ENCODE data around the gene IFT22.
"Not testable (repeated sequence)": the region's sequence is repeated elsewhere in the genome, so short reads cannot be mapped to it uniquely, and the experiment has no call there.

Gene IFT22

DNA sequence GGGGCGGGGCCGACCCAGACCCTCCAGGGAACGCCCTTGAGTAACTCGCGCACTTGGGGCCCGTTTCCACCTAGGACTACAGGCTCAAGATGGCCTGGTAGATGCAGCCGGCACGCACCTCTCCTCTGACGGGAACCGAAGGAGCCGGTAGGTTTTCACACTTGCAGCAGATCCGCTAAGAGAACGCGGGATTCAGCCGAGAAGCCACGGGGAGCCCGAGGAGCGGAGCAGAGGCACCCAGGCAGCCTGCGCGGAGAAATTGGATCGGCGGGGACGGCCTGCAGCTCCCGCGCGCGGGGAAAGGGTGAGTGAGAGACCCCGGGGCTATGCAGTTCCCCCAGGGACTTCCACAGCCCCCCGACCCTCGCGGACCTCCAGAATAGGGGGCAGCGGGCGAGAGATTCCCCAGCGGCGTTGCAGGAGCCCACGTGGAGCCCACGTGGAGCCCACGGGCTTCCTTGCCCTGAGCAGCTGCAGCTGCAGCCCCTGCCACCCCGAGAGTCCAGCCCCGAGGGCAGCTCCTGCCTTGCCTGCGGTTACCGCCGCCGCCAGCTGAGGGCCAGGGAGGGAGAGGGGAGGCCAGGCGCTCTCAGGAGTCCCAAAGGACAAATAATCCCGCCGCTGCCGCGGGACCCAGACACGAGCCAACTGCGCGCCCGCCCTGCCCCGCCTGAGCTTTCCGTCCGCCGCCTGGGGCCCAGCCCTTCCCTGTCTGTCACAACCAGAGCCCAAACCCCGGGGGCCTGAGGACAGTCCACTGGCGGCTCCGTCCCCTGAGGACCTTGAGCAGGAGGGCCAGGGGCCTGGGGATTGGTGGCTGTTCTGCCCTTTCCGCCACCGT is 13.1 kb downstream of the IFT22 start:
- peak; percentile 20 for DNase-seq (ENCODE audit: low read depth)

DNA sequence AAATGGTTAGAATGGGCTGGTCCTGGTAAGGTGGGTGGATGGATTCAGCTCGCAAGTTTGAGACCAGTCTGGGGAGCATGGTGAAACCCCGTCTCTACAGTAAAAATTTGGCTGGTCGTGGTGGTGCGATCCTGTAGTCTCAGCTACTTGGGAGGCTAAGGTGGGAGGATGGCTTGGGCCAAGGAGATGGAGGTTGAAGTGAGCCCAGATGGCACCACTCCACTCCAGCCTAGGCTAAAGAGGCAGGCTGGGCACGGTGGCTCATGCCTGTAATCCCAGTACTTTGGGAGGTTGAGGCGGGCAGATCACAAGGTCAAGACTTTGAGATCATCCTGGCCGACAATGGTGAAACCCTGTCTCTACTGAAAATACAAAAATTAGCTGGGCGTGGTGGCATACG is 15.3 kb downstream of the IFT22 start:
- no peak for DNase-seq (ENCODE audit: low read depth)

DNA sequence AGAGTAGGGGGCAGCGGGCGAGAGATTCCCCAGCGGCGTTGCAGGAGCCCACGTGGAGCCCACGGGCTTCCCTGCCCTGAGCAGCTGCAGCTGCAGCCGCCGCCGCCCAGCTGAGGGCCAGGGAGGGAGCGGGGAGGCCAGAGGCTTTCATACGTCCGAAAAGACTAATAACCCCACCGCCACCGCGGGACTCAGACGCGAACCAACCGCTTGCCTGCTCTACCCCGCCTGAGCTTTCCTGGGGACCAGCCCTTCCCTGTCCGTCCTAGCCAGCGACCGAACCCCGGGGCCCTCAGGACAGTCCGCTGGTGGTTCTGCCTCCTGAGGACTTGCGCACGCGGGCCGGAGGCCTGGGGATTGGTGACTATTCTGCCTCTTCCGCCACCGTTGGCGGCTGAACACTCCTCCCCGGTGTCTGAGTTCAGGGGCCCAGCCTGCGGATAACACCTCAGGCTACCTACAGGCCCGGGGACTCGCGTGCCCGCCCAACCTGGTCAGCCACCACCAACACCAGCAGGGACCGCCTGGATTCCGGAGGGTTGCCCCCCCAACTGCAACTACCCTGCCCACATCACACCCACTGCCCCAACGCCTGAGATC is 18.4 kb downstream of the IFT22 start:
- no peak for DNase-seq (ENCODE audit: low read depth)

DNA sequence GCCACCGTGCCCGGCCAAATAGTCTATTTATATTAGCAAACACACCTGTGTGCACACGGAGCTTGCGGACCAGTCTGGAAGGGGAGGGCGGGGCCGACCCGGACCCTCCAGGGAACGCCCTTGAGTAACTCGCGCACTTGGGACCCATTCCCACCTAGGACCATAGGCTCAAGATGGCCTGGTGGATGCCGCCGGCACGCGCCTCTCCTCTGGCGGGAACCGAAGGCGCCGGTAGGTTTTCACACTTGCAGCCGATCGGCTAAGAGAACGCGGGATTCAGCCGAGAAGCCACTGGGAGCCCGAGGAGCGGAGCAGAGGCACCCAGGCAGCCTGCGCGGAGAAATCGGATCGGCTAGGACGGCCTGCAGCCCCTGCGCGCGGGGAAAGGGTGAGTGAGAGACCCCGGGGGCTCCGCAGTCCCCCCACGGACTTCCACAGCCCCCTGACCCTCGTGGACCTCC is 18.9 kb downstream of the IFT22 start:
- no peak for DNase-seq (ENCODE audit: low read depth)

DNA sequence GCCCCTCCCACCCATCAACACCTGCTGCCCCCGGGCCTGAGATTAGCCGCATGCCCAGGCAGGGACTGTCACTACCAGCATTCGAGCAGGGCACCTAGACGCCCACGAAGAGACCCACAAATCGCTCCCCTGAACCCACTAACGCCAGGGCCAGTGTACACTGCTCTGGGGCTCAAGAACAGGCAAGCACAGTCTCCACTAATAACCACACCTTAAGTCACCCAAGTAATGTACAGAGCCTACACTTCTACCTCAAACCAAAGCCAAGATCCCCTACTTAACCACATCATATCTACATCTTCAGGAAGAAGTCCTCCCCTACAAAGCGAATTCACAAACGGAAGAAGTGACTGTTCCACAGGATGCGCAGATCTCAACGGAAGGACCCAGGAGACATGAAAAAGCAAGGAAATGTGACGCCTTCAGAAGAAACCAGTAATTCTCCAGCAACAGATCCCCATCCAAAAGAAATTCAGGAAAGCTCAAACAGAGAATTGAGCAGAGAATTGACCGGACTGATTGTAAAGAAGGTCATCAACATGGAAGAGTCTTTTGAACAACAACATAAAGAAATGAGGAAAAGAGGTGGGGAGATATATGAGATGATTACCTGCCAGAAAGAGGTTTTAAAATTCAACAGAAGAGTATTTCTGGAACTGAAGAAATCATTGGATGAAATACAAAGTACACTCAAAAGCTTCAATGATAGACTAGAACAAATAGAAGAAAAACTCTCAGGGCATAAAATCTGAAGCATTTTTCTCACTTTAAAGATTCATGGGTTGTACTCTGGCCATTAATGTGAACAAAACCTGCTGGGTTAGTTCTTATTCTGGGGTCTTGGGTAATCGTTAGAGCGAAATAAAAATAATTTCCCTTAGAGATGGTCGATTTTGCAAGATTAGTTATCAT is 20.9 kb downstream of the IFT22 start:
- no peak for DNase-seq (ENCODE audit: low read depth)

DNA sequence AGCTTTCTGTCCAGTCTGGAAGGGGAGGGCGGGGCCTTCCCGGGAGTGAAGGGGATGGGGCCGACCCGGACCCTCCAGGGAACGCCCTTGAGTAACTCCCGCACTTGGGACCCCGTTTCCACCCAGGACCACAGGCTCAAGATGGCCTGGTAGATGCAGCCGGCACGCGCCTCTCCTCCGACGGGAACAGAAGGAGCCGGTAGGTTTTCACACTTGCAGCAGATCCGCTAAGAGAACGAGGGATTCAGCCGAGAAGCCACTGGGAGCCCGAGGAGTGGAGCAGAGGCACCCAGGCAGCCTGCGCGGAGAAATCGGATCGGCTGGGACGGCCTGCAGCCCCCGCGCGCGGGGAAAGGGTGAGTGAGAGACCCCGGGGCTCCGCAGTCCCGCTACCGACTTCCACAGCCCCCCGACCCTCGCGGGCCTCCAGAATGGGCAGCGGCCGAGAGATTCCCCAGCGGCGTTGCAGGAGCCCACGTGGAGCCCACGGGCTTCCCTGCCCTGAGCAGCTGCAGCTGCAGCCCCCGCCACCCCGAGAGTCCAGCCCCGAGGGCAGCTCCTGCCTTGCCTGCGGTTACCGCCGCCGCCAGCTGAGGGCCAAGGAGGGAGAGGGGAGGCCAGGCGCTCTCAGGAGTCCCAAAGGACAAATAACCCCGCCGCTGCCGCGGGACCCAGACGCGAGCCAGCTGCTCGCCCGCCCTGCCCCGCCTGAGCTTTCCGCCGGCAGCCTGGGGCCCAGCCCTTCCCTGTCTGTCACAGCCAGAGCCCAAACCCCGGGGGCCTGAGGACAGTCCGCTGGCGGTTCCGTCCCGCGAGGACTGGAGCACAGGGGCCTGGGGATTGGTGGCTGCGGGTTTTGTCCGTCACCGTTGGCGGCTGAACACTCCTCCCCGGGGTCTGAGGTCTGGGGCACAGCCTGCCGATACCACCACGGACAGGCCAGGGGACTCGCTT is 21.8 kb downstream of the IFT22 start:
- no peak for DNase-seq (ENCODE audit: low read depth)

DNA sequence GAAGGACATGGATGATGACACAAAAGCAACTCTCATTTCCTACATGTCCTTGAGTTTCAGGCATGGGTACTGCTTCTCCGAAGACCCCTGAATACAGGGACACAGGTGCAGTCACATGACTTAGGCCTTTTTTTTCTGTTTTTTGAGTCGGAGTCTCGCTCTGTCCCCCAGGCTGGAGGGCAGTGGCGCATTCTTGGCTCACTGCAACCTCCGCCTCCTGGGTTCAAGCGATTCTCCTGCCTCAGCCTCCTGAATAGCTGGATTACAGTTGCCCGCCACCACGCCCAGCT is 26.8 kb downstream of the IFT22 start:
- no peak for DNase-seq (ENCODE audit: low read depth)

DNA sequence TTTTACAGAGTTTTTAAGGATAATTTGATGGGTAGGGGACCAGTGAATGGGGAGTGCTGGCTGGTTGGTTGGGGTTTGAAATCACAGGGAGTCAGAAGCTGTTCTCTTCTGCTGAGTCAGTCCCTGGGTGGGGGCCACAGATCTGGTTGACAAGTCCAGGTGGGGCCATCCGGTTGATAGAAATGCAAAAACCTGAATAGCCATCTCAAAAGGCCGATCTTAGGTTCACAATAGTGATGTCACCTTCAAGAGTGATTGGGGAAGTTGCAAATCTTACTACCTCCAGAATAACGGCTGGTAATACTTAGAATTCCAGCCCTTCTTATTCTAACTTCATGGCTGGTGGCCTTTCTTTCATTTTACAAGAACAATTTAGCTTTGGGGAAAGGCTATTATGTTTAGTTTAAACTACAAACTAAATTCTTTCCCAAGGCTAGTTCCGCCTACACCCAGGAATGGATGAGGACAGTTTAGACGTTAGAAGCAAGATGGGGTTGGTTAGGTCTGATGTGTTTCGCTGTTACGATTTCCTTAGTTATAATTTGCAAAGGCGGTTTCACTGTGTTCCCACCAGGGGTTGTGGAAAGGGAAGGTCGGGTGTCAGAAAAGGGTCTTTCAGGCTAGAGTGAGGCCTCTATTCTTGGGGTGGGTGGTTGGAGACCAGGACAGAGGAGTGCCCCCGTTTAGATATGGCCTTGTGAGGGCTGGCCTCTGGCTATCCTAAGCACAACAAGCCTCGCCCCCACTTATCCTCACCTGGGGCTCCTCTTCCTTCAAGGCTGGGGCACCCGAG is 27.4 kb downstream of the IFT22 start:
- no peak for DNase-seq (ENCODE audit: low read depth)

DNA sequence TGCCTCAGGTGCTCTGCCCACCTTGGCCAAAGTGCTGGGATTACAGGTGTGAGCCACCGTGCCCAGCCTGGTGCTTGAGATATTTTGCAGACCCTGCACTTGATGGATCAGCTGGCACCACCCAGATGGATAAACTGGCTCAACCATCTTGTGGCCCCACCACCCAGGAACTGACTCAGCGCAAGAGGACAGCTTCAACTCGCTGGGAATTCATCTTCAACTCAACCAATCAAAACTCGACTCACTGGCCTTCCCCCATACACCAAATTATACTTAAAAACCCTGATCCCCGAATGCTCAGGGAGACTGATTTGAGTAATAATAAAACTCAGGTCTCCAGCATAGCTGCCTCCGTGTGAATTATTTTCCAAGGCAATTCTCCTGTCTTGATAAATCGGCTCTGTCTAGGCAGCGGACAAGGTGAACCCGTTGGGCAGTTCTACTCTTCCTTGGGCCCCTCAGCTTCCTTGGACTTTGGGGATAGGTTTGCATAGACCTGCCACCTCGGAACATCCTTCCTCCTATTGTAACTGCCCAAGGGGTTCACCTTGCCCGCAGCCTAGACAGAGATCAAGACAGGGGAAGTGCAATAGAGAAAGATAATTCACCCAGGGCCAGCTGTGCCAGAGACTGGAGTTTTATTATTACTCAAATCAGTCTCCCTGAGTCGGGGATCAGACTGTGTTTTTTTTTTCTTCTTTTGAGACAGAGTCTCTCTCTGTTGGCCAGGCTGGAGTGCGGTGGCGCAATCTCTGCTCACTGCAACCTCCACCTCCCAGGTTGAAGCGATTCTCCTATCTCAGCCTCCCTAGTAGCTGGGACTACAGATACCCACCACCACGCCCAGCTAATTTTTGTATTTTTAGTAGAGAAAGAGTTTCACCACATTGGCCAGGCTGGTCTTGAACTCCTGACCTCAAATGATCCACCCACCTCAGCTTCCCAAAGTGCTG is 28.3 kb downstream of the IFT22 start:
- not testable (repeated sequence) for DNase-seq (ENCODE audit: low read depth)

DNA sequence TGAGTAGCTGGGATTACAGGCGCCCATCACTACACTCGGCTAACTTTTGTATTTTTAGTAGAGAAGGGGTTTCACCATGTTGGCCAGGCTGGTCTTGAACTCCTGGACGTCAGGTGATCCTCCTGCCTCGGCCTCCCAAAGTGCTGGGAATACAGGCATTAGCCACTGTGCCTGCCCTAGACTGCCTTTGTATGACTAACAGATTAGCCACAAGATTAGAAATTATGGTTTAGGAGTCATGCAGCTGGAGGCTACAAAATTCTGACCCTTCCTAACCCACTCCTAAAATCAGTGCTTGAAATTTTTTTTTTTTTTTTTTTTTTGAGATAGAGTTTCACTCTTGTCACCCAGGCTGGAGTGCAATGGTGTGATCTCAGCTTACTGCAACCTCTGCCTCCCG is 29.0 kb downstream of the IFT22 start:
- DNase-seq (ENCODE audit: low read depth): not testable (repeated sequence)

DNA sequence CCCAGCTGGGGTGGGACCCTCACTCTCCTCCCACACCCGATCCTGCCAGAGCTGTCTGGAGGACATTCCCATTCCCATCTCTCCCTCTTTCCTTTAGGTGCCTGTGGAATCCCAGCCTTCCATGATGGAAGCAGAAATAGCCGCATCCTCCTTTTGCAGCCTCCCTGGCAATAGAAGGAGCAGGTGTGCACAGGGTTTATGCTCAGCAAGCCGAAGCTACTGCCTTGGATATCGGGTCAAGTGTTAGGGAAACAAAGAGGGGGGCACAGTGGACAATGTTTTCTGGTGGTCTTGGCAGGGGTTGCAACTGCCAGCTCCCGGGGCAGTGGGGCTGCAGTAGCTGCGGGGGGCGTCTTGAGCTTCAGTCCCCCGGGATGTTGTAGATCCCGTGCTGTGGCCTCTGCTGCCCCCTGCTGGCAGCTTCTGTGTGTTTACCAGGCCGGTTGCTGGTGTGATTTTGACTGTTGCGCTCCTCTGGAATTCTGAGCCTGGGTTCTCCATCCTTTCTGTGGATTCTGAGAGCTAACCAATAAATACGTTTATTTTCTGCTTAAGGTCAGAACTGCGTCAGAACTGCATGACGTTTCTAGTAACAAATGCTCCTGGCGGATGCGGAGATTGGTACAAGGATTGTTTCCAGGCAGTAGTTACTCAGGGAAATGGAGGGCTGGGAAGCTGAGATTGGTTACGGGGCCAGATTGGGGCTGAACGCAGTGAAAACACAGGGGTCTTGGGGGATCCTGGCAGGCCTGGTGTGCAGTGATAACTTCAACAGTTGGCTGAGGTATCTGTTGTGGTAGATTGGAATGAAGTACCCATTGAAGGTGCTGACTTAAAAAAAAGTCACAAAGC is 31.2 kb downstream of the IFT22 start:
- DNase-seq (ENCODE audit: low read depth): peak; percentile 41

DNA sequence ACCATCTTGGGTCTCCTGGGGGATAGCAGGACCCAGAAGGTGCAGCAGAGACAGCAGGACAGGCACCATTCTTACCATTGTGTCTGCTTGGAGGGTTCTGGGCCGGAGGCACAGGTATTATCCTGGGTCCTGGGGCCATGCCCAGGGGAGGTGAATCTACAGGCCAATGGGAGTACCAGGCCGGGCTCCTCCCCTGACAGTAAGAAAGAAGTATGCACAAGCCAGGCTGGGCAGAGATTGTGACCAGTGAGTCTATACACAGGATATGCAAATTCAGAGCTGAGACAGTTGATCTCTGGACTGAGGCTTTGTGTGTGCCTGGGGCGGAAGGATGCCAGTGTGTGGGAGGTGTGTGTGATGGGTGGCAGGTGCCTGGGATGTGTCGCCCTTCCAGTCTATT is 31.9 kb downstream of the IFT22 start:
- DNase-seq (ENCODE audit: low read depth): not testable (repeated sequence)

DNA sequence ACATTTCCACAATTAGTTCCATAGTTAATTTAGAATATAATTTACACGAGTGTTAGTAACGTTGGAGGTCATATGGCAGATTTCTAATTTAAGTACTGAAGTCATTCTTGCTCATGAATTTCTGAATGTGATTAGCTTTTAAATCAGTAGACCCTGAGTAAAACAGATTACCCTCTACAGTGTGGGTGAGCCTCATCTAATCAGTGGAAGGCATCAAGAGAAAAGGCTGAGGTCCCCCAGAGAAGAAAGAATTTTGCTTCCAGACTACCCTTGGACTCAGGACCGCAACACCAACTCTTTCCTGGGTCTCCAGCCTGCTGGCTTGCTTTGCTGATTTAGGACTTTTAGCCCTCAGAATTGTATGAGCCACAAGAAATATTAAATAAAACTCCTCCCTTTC is 33.2 kb downstream of the IFT22 start:
- no peak for DNase-seq (ENCODE audit: low read depth)

DNA sequence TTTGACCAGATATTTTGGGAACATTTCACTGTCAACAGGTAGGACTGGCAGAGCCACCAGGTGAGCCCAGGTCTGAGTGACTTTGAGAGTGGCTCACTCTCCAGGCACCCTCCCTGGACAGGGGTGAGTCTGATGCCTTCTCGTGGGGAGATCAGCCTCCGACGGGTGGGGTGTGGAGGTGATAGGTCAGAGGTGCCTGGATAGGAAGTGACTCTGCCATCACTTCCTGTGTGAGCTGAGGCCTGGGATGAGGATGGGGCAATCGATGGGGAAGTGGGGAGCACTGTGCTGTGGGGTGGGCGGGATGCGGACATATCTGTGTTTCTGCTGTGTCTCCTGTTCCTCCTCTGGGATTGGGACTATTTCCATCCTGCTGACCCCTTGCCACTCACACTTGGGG is 34.6 kb downstream of the IFT22 start:
- DNase-seq (ENCODE audit: low read depth): no peak

DNA sequence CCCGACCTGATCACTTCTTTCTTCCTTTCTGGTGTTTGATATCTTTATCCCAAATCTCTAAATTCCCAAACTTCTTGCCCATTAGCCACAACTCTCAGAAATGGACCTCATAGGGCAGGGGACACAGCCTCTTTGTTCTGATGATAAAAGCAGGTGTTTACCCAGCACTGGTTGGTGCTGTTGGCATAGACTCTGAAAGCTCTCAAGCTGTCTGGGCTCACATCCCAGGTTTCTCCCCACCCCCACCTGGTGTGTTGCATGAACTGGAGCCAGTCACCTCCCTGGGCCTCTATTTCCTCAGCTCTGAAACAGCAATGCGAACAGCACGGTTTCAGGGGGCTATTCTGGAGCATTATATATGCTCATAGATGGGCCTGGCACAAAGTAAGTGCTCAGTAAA is 35.7 kb downstream of the IFT22 start:
- not testable (repeated sequence) for DNase-seq (ENCODE audit: low read depth)

DNA sequence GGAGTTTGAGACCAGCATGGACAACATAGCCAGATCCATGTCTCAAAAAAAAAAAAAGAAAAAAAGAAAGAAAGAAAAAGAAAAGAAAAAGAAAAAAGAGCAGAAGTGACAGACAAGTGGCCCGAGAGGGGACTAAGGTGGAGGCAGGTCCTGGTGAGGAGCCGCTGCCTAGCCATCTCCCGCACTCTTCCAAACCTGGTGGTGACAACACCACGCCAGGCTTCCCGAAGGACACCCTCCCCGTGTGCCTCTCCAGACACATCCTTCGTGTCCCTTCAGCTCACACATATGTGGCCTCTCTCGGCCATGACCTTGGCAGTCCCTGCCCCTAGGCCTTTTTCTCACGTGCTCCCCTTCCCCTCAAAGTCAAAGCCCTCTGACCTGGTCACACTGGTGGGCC is 36.4 kb downstream of the IFT22 start:
- no peak for DNase-seq (ENCODE audit: low read depth)

DNA sequence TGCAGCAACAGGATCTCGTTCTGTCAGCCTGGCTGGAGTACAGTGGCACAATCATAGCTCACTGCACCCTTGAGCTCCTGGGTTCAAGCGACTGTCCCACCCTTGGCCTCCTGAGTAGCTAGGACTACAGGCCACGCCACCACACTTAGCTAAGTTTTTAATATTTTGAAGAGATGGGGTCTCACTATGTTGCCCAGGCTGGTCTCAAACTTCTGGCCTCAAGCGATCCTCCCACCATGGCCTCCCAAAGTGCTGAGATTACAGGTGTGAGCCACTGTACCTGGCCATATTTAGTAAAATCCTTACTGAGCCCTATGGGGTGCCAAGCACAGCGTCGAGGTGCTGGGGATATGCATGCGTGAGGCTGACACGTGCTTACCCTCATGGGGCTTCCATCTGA is 40.7 kb downstream of the IFT22 start:
- DNase-seq (ENCODE audit: low read depth): not testable (repeated sequence)

DNA sequence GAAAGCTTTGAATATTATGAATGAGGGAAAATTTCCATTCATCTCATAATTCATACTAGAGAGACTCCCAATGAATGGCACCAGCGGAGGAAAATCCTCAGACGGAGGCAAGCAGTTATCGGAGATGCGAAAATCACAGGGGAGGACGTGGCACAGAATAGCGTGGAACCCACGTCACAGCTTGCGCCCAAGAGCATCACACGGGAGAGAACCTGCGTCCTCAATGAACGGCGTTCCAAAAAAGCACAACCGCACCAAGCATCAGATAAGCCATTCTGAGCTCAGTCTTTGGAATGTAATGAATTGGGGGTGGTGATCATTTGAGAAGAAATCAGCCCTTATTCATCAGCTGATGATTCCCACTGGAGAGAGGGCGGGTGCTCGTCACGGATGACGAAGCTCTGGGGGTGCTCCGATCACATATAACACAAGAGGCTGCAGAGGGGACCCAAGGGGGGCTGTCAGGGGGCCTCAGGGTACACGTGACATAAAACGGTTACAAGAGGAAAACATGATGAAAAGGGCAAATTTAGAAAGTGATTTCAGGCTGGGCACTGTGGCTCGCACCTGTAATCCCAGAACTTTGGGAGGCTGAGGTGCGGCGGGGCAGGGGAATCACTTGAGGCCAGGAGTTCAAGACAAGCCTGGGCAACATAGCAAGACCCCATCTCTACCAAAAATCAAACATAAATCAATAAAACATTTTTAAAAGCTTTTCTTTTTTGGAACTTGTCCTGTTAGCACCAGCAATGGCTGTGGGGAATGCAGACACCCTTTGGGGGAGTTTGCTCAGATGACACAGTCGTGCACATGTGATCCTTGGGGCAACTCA is 42.9 kb downstream of the IFT22 start:
- DNase-seq (ENCODE audit: low read depth): no peak

All from activated T-cell treated with anti-CD3 and anti-CD28 coated beads for 24 hours (primary cell).